SH-SY5Y (cell line): ENCODE data around the gene RDH14.

Experiments used
- GATA2 ChIP-seq: IDR thresholded peaks from 2 replicates; pipeline ENCODE4 v1.6.1; 2011; ENCODE audit warnings: mild to moderate bottlenecking, low read depth, low read length
- GATA3 ChIP-seq: IDR thresholded peaks from 2 replicates; pipeline ENCODE4 v1.6.1; 2011; ENCODE audit warnings: low read depth, mild to moderate bottlenecking, low read length, moderate library complexity

DNA sequence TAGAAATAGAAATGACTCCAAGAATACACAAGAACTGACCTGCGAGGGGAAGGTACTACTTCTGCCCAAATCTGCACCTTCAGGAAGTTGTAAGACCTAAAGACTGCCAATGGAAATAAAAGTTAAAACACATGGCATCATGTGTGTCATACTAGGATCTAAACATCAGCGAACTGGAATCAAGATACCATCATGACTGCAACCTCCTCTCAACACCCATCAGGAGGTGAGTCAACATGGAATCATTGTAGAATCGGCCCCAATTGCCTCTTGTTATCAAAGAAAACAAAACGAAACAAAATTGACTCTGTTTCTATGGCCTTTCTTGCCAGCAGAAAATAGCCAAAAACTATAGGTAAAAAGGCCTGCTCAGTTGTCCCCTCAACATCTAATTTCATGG, 15.1 kb downstream of the RDH14 start:
- TF ChIP-seq GATA3 (no peak), GATA2 (no peak)
